Activated naive CD8-positive, alpha-beta T cell treated with anti-CD3 and anti-CD28 coated beads, Interleukin-2, amount 10 ng/mL, durations not matched to agents 7 days and 5 days (primary cell): ENCODE data around the gene TBC1D21. TPM values are rescaled to one million over a fixed set of nuclear protein-coding genes. Genes with fewer than 3 reads are reported as not detected.
A peak's percentile ranks its signal among the peaks of the same experiment; 100 is the strongest.

ENCODE experiments used
- ATAC-seq: fragments of 150-1000 bp; cut with Tn5 transposase; one replicate; pipeline ENCODE4 v1.10.0; 2021; ENCODE audit warnings: low read depth, moderate library complexity
- POLR2A ChIA-PET: fragments of 350-600 bp; sonication (Branson Sonifier 250); formaldehyde crosslinking; loops from one replicate; lab custom pipeline; 2021; ENCODE audit warnings: antibody characterized with exemption; lab: Charles Lee
- DNase-seq: peaks from one replicate; pipeline ENCODE4 v3.0.0; 2021
- H3K27ac Mint-ChIP-seq: one replicate; pipeline ENCODE4 v1.8.0; 2022; ENCODE audit warnings: mild to moderate bottlenecking, mixed read lengths
- H3K27me3 Mint-ChIP-seq: one replicate; pipeline ENCODE4 v1.8.0; 2022; ENCODE audit warnings: mild to moderate bottlenecking, moderate library complexity, mixed read lengths
- H3K36me3 Mint-ChIP-seq: one replicate; pipeline ENCODE4 v1.8.0; 2021; ENCODE audit warnings: mild to moderate bottlenecking, mixed read lengths
- H3K4me1 Mint-ChIP-seq: one replicate; pipeline ENCODE4 v1.8.0; 2021; ENCODE audit warnings: mixed read lengths
- H3K4me3 Mint-ChIP-seq: one replicate; pipeline ENCODE4 v1.8.0; 2022; ENCODE audit warnings: mild to moderate bottlenecking, moderate library complexity, mixed read lengths
- H3K9me3 Mint-ChIP-seq: one replicate; pipeline ENCODE4 v1.8.0; 2021; ENCODE audit warnings: mixed read lengths
- total RNA-seq, 2 experiments: library from RNA; stranded (reverse); gene quantifications; one replicate each; pipeline ENCODE4 v1.2.3, GENCODE V29; 2021

The TBC1D21 gene
- total RNA-seq, 2 experiments from 2014 or later: not detected

DNA sequence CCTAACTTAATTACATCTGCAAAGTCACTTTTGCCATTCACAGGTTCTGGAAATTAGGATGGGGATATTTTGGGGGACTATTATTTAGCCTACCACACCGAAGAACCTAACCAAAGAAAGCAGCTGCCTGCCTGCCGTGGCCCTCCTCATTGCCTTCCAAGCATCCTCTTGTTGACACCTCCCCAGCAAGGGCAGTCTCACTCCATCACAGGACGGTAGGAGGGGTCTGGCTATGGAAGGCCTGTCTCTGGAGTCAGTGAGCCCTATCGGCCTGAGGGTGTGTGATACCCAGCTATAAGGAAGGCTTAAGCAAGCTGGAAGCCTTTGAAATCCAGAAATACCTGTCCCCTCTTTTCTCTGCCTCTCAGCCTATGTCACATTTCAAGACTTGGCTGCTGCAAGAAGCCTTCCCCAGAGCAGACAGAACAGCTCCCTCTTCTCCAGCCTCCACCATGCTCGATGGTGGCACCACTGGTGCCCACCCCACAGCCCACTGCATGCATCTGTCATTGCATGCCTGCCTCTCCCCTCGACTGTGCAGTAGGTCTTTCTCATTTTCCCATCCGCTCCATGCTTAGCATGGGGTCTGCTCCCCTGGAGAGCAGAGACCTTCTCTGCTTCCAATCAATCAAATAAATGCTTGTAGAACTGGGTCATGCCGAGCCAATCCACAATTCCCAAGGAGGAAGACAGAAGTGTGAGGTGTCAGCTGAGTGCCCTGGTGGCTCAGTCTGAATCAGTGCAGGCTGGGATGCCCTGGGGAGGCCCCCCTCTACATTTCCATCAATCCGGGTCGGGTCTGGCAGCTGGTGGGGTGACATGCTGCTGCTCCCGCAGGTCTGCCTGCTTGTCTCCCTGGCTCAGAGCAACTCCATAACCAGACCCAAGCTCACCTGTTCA, 29.0 kb downstream of the TBC1D21 start:
- peak; percentile 11 for DNase-seq
- POLR2A ChIA-PET: no interaction called here

GRCh38 chr15:73904026-73904815, 30.9 kb downstream of the TBC1D21 start:
- H3K4me1 Mint-ChIP-seq: peaks cover 17% of the 10 kb centered on the region
- DNase-seq (no peak), ATAC-seq (no peak)
- H3K4me3 Mint-ChIP-seq: no peak overlapping the region
- no peaks in the 10 kb centered on the region for H3K9me3 Mint-ChIP-seq
- H3K27ac Mint-ChIP-seq: no peak overlapping the region
- POLR2A ChIA-PET: interaction anchor here (1.1 kb wide), 1 partner anchor 10 kb away, joined by 4 read pairs; no protein-coding TSS in a partner anchor
- H3K27me3 Mint-ChIP-seq: no peaks in the 10 kb centered on the region
- peaks cover 12% of the 10 kb centered on the region for H3K36me3 Mint-ChIP-seq

More for the DNA sequence above, 29.0 kb downstream of the TBC1D21 start:
- H3K27ac Mint-ChIP-seq: no peak overlapping the region
- peaks cover 10% of the 10 kb centered on the region for H3K36me3 Mint-ChIP-seq
- peaks cover 11% of the 10 kb centered on the region for H3K4me1 Mint-ChIP-seq
- H3K9me3 Mint-ChIP-seq: no peaks in the 10 kb centered on the region
- H3K4me3 Mint-ChIP-seq: no peak overlapping the region
- no peak for ATAC-seq
- H3K27me3 Mint-ChIP-seq: no peaks in the 10 kb centered on the region

- H3K27me3 Mint-ChIP-seq: no peaks in the 10 kb centered on the region
- no peaks in the 10 kb centered on the region for H3K9me3 Mint-ChIP-seq
- ATAC-seq (no peak), DNase-seq (no peak)
- no peak overlapping the region for H3K4me3 Mint-ChIP-seq
- peaks cover 13% of the 10 kb centered on the region for H3K36me3 Mint-ChIP-seq
- H3K27ac Mint-ChIP-seq: no peak overlapping the region
- POLR2A ChIA-PET: no interaction called here
- peaks cover 17% of the 10 kb centered on the region for H3K4me1 Mint-ChIP-seq
These were observed 32.0 kb downstream of the TBC1D21 start for GRCh38 chr15:73905225-73905827.

GRCh38 chr15:73906346-73907034, 33.1 kb downstream of the TBC1D21 start:
- DNase-seq: no peak
- Mint-ChIP-seq H3K36me3 (peaks cover 14% of the 10 kb centered on the region), H3K27me3 (no peaks in the 10 kb centered on the region), H3K27ac (no peak overlapping the region), H3K9me3 (no peaks in the 10 kb centered on the region), H3K4me1 (peaks cover 17% of the 10 kb centered on the region), H3K4me3 (no peak overlapping the region)
- POLR2A ChIA-PET: interaction anchor here (0.5 kb wide), 1 partner anchor 773 kb away, joined by 4 read pairs; no protein-coding TSS in a partner anchor
- ATAC-seq: no peak

- H3K36me3 Mint-ChIP-seq: peaks cover 17% of the 10 kb centered on the region
- no peaks in the 10 kb centered on the region for H3K9me3 Mint-ChIP-seq
- ATAC-seq: no peak
- H3K27me3 Mint-ChIP-seq: no peaks in the 10 kb centered on the region
- H3K4me3 Mint-ChIP-seq: peak overlapping the region; percentile 38
- POLR2A ChIA-PET: interaction anchor here (0.5 kb wide), 1 partner anchor 773 kb away, joined by 4 read pairs; no protein-coding TSS in a partner anchor
- peaks cover 17% of the 10 kb centered on the region for H3K4me1 Mint-ChIP-seq
- DNase-seq: no peak
- H3K27ac Mint-ChIP-seq: peak overlapping the region; percentile 33
These were observed 33.7 kb downstream of the TBC1D21 start for GRCh38 chr15:73907035-73907408.

DNA sequence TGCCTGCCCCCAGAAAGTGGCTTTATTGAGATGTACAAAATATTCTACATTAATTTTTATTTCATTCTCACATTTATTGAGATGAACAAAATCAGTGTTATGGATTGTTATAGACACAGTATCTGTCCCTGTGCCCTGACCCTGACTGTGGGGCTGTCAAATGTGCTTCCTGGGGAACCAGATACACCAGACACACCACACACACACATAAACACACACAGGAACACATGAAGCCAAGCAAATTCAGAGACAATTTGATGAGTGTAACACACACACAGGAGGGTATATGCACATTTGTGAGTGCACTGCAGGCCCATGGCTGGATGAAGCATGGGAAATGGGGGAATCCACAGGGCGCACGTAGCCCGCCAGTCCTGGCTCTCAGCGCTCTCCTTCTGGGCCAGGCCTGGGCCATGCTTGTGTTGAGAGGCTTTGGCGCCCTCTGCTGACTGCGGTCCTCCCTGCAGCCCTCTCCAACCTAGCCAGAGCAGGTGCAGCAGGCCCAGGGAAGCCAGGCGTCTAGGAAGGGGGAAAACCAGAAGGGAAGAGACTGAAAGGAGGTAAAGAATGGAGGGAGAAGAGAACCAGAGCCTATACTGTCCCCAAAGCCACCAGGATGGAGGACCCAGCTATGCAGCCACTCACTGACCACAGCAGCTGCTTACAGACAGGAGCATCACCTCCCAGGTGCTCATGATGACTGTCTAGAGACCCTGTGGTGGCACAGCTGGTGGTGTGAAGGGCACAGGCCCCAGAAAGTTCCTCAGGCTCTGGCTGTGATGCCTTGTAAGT, 34.9 kb downstream of the TBC1D21 start:
- Mint-ChIP-seq H3K4me1 (peaks cover 27% of the 10 kb centered on the region), H3K9me3 (no peaks in the 10 kb centered on the region), H3K27ac (peak overlapping the region; percentile 24), H3K4me3 (no peak overlapping the region), H3K27me3 (no peaks in the 10 kb centered on the region), H3K36me3 (peaks cover 17% of the 10 kb centered on the region)
- POLR2A ChIA-PET: interaction anchor here (1.2 kb wide), 1 partner anchor 19 kb away, joined by 3 read pairs; no protein-coding TSS in a partner anchor
- peak; percentile 87 for DNase-seq
- ATAC-seq: peak; percentile 99

GRCh38 chr15:73908822-73909122, 35.4 kb downstream of the TBC1D21 start:
- Mint-ChIP-seq H3K4me3 (no peak overlapping the region), H3K27me3 (no peaks in the 10 kb centered on the region), H3K36me3 (peaks cover 17% of the 10 kb centered on the region), H3K9me3 (no peaks in the 10 kb centered on the region), H3K4me1 (peaks cover 31% of the 10 kb centered on the region), H3K27ac (no peak overlapping the region)
- POLR2A ChIA-PET: interaction anchor here (1.2 kb wide), 1 partner anchor 19 kb away, joined by 3 read pairs; no protein-coding TSS in a partner anchor
- no peak for DNase-seq
- ATAC-seq: no peak

DNA sequence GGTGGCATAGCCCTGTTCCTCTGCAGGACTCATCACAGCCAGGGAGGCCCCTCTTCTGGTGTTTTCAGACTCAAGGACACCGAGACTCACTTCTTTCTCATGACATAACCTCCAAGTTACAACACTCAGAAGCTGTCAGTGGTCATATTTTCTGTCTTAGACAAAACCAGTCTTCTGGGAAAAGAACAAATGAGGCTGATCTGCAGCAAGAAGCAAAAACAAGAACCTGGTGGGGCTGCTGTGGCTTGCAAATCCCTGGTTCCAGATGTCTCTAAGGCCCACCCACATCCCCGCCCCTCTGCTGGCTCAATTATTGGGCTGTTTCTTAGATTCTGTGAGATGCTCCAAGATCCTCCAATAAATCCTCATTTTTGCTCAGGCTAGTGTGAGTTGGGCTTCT, 36.3 kb downstream of the TBC1D21 start:
- no peak for ATAC-seq
- POLR2A ChIA-PET: interaction anchor here (1.4 kb wide), 1 partner anchor 20 kb away, joined by 3 read pairs; no protein-coding TSS in a partner anchor
- no peaks in the 10 kb centered on the region for H3K9me3 Mint-ChIP-seq
- H3K4me3 Mint-ChIP-seq: no peak overlapping the region
- H3K27me3 Mint-ChIP-seq: no peaks in the 10 kb centered on the region
- peaks cover 16% of the 10 kb centered on the region for H3K36me3 Mint-ChIP-seq
- H3K27ac Mint-ChIP-seq: no peak overlapping the region
- H3K4me1 Mint-ChIP-seq: peaks cover 39% of the 10 kb centered on the region
- no peak for DNase-seq

DNA sequence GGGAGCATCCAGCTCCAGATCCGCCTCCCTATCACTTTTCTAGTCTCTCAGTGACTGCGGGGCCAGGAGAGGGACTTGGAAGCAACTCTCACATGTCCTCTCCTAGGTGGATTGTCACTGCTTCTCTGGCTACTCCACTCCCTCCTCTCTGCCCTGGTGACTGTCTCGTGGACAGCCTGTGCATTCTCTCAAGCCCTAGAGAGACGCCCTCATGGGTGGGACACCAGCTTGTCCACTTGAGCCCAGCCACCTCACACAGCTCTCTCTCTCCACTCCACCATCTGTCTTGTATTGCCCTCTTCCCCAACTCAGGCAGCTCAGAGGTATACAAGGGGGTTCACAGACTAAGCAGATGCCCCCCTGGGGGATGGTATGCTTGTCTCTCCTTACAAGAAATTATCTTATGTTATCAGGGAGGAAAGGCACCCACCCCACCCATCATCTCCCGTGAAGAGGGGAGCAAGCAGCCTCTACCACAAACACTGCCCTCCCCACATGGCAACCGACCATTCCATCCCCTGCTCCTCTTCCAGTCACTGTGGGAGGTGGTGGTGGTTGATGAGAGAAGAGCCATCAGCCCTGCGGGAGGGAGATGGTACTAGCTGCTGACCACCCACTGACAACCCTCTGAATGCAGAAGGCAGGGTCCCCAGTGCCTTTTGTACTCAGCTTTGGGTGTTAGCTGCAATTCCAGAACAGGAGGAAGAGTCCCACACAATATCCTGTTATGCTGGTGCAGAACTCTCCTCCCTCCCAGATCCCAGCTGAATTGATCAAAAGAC, 37.3 kb downstream of the TBC1D21 start:
- no peak for ATAC-seq
- Mint-ChIP-seq H3K9me3 (no peaks in the 10 kb centered on the region), H3K4me3 (no peak overlapping the region), H3K4me1 (peaks cover 41% of the 10 kb centered on the region), H3K36me3 (peaks cover 20% of the 10 kb centered on the region), H3K27ac (no peak overlapping the region), H3K27me3 (no peaks in the 10 kb centered on the region)
- POLR2A ChIA-PET: interaction anchor here (1.4 kb wide), 1 partner anchor 19 kb away, joined by 3 read pairs; no protein-coding TSS in a partner anchor
- no peak for DNase-seq

DNA sequence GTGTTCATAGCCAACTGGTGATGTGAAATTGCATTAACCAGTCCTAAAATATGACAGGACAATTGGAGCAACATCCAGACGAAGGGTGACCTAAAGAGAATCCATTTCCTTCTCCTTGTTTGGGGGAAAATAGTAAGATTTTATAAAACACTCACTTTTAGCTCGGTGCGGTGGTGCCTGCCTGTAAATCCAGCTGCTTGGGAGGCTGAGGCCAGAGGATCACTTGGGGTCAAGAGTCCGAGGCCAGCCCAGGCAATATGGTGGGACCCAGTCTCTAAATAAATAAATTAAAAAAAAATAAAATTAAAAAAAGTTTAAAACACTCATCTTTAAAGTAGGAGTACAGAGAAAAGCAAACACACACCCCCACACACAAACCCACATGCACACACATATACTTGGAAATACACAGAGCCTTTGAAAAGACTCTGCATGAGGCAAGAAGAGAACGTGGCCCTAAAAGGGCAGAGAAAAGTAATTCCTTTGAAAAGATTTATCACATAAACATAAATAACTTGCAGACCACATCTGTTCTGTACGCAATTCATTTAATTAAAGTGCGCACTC, 38.7 kb downstream of the TBC1D21 start:
- H3K4me1 Mint-ChIP-seq: peaks cover 35% of the 10 kb centered on the region
- peaks cover 25% of the 10 kb centered on the region for H3K36me3 Mint-ChIP-seq
- no peak for DNase-seq
- POLR2A ChIA-PET: interaction anchor here (3.0 kb wide), 1 partner anchor 16 kb away, joined by 21 read pairs; no protein-coding TSS in a partner anchor
- peak overlapping the region; percentile 39 for H3K27ac Mint-ChIP-seq
- H3K4me3 Mint-ChIP-seq: no peak overlapping the region
- H3K9me3 Mint-ChIP-seq: no peaks in the 10 kb centered on the region
- ATAC-seq: no peak
- no peaks in the 10 kb centered on the region for H3K27me3 Mint-ChIP-seq

GRCh38 chr15:73914145-73914544, 40.8 kb downstream of the TBC1D21 start:
- POLR2A ChIA-PET: interaction anchor here (0.6 to 3.0 kb wide), 8 partner anchors 9 to 135 kb away, joined by 3 to 21 read pairs (median 4); no protein-coding TSS in a partner anchor

More at GRCh38 chr15:73914145-73914544, 40.8 kb downstream of the TBC1D21 start:
- Mint-ChIP-seq H3K4me1 (peaks cover 25% of the 10 kb centered on the region), H3K9me3 (peaks cover 15% of the 10 kb centered on the region), H3K27ac (peak overlapping the region; percentile 86), H3K36me3 (peaks cover 41% of the 10 kb centered on the region), H3K4me3 (peak overlapping the region; percentile 56), H3K27me3 (no peaks in the 10 kb centered on the region)
- ATAC-seq (peak; percentile 94), DNase-seq (peak; percentile 47)
